Ammon's horn (tissue), 1 donor: ENCODE data around the gene FGFR2.

Experiments used
- DNase-seq: peaks from one replicate; pipeline ENCODE4 v3.0.0-alpha.2; 2016; ENCODE audit warnings: low spot score

Gene FGFR2

GRCh38 chr10:121493521-121493920 is 104.7 kb downstream of the FGFR2 start:
- DNase-seq, result no peak

GRCh38 chr10:121490871-121491519 is 107.2 kb downstream of the FGFR2 start:
- no peak for DNase-seq

GRCh38 chr10:121485436-121486139 is 112.7 kb downstream of the FGFR2 start:
- DNase-seq, result peak; percentile 65

- no peak for DNase-seq
Observed at GRCh38 chr10:121484816-121485215, 113.4 kb downstream of the FGFR2 start.

- no peak for DNase-seq
Observed at GRCh38 chr10:121484401-121484800, 113.8 kb downstream of the FGFR2 start.

- no peak for DNase-seq
Observed at GRCh38 chr10:121481180-121481579, 117.1 kb downstream of the FGFR2 start.

GRCh38 chr10:121478556-121478955 is 119.7 kb downstream of the FGFR2 start:
- no peak for DNase-seq

- DNase-seq, result no peak
Observed at GRCh38 chr10:121469797-121470606, 128.2 kb downstream of the FGFR2 start.

GRCh38 chr10:121468726-121469125 is 129.5 kb downstream of the FGFR2 start:
- no peak for DNase-seq

GRCh38 chr10:121466424-121466823 is 131.8 kb downstream of the FGFR2 start:
- DNase-seq, result no peak

- DNase-seq, result no peak
Observed at GRCh38 chr10:121465215-121465614, 133.0 kb downstream of the FGFR2 start.

- no peak for DNase-seq
Observed at GRCh38 chr10:121464517-121464916, 133.7 kb downstream of the FGFR2 start.

GRCh38 chr10:121462955-121463354 is 135.3 kb downstream of the FGFR2 start:
- no peak for DNase-seq

GRCh38 chr10:121462281-121462680 is 136.0 kb downstream of the FGFR2 start:
- no peak for DNase-seq

- no peak for DNase-seq
Observed at GRCh38 chr10:121461307-121461706, 136.9 kb downstream of the FGFR2 start.

- DNase-seq, result no peak
Observed at GRCh38 chr10:121460733-121461132, 137.5 kb downstream of the FGFR2 start.

- DNase-seq, result no peak
Observed at GRCh38 chr10:121459622-121460453, 138.4 kb downstream of the FGFR2 start.

GRCh38 chr10:121459279-121459621 is 139.0 kb downstream of the FGFR2 start:
- no peak for DNase-seq

- no peak for DNase-seq
Observed at GRCh38 chr10:121457729-121458128, 140.5 kb downstream of the FGFR2 start.

GRCh38 chr10:121455377-121455776 is 142.9 kb downstream of the FGFR2 start:
- DNase-seq, result no peak

- no peak for DNase-seq
Observed at GRCh38 chr10:121454781-121455180, 143.5 kb downstream of the FGFR2 start.

GRCh38 chr10:121453160-121453559 is 145.1 kb downstream of the FGFR2 start:
- DNase-seq, result no peak
